Esophagus muscularis mucosa (tissue), 3 donors: ENCODE data around the gene OTOGL.

Experiments
- POLR2A ChIP-seq: fragments of 450-650 bp; IDR thresholded peaks from one replicate; pipeline ENCODE4 v1.6.1; 2017; ENCODE audit warnings: antibody characterized with exemption, moderate library complexity, mild to moderate bottlenecking, low read depth
- POLR2AphosphoS5 ChIP-seq, 2 donors: sonication (generic); formaldehyde crosslinking; IDR thresholded peaks; one replicate each; pipeline ENCODE4 v1.6.1; 2017; ENCODE audit warnings: antibody characterized with exemption in 2 of 2
- TF ChIP-seq, protein P1 (sequence below), 3 experiments: fragments of 200-600 bp in 2 of 3; fragments of 450-650 bp in 1 of 3; sonication (generic) in 2 of 3; IDR thresholded peaks; one replicate each; pipeline ENCODE4 v1.5.1; 2017 to 2019; ENCODE audit warnings: antibody characterized with exemption in 3 of 3, mild to moderate bottlenecking in 2 of 3, moderate library complexity in 1 of 3

GRCh38 chr12:80268924-80269749 is 169.8 kb downstream of the OTOGL start:
- TF ChIP-seq POLR2AphosphoS5 (IDR thresholded peaks at IDR 0.05) = no peak
- TF ChIP-seq, protein P1, sequence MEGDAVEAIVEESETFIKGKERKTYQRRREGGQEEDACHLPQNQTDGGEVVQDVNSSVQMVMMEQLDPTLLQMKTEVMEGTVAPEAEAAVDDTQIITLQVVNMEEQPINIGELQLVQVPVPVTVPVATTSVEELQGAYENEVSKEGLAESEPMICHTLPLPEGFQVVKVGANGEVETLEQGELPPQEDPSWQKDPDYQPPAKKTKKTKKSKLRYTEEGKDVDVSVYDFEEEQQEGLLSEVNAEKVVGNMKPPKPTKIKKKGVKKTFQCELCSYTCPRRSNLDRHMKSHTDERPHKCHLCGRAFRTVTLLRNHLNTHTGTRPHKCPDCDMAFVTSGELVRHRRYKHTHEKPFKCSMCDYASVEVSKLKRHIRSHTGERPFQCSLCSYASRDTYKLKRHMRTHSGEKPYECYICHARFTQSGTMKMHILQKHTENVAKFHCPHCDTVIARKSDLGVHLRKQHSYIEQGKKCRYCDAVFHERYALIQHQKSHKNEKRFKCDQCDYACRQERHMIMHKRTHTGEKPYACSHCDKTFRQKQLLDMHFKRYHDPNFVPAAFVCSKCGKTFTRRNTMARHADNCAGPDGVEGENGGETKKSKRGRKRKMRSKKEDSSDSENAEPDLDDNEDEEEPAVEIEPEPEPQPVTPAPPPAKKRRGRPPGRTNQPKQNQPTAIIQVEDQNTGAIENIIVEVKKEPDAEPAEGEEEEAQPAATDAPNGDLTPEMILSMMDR (IDR thresholded peaks at IDR 0.05) = no peak
- TF ChIP-seq POLR2A = no peak
